Hepatocyte (in vitro differentiated cells): Measurements from ENCODE around the gene PLCXD3. TPM values are rescaled to one million over a fixed set of nuclear protein-coding genes. Genes with fewer than 3 reads are reported as not detected.

Experiments used
- DNase-seq: peaks from one replicate; pipeline ENCODE4 v3.0.0-alpha.2; 2016; ENCODE audit warnings: low spot score
- H2AFZ ChIP-seq: fragments of 200-600 bp; sonication (generic); 2 replicates; pipeline ENCODE4 v1.6.0; 2016; ENCODE audit warnings: antibody characterized with exemption, mild to moderate bottlenecking
- H3K27ac ChIP-seq: fragments of 200-600 bp; sonication (generic); 2 replicates; pipeline ENCODE4 v1.5.1; 2016; ENCODE audit warnings: mild to moderate bottlenecking
- H3K27me3 ChIP-seq: fragments of 200-600 bp; sonication (generic); 2 replicates; pipeline ENCODE4 v1.6.1; 2016
- H3K36me3 ChIP-seq: fragments of 200-600 bp; sonication (generic); replicated peaks from 2 replicates; pipeline ENCODE4 v1.5.1; 2016; ENCODE audit warnings: low read depth; ENCODE audit not compliant: insufficient read depth
- H3K4me1 ChIP-seq: fragments of 200-600 bp; sonication (generic); 2 replicates; pipeline ENCODE4 v1.5.1; 2016; ENCODE audit warnings: mild to moderate bottlenecking, moderate library complexity; ENCODE audit not compliant: insufficient read depth
- H3K4me2 ChIP-seq: fragments of 200-600 bp; sonication (generic); 2 replicates; pipeline ENCODE4 v1.6.0; 2016
- H3K4me3 ChIP-seq: fragments of 200-600 bp; sonication (generic); 2 replicates; pipeline ENCODE4 v1.5.1; 2016; ENCODE audit warnings: mild to moderate bottlenecking
- H3K79me2 ChIP-seq: fragments of 200-600 bp; sonication (generic); 2 replicates; pipeline ENCODE4 v1.6.0; 2017; ENCODE audit warnings: mild to moderate bottlenecking
- H3K9me2 ChIP-seq: fragments of 200-600 bp; sonication (generic); replicated peaks from 2 replicates; pipeline ENCODE4 v1.6.0; 2017; ENCODE audit warnings: mild to moderate bottlenecking; ENCODE audit not compliant: insufficient read depth
- H3K9me3 ChIP-seq: fragments of 200-600 bp; sonication (generic); 2 replicates; pipeline ENCODE4 v1.5.1; 2016; ENCODE audit warnings: low read depth, mild to moderate bottlenecking
- H4K20me1 ChIP-seq: fragments of 200-600 bp; sonication (generic); 2 replicates; pipeline ENCODE4 v1.6.0; 2016; ENCODE audit warnings: mild to moderate bottlenecking; ENCODE audit not compliant: insufficient read depth, poor library complexity, severe bottlenecking
- EZH2 ChIP-seq: fragments of 200-600 bp; sonication (generic); IDR thresholded peaks from 2 replicates; pipeline ENCODE4 v1.6.1; 2016; ENCODE audit warnings: antibody characterized with exemption, mild to moderate bottlenecking, borderline replicate concordance
- EZH2phosphoT487 ChIP-seq: fragments of 200-600 bp; sonication (generic); IDR thresholded peaks from one replicate; pipeline ENCODE4 v1.6.1; 2018; ENCODE audit warnings: antibody characterized with exemption, mild to moderate bottlenecking, low read depth, moderate library complexity; ENCODE audit not compliant: unreplicated experiment, severe bottlenecking
- WGBS: methylation state at CpG from one replicate; pipeline ENCODE4 v1.1.6; 2016; ENCODE audit warnings: low lambda C conversion rate; ENCODE audit errors: missing lambda C conversion rate; 5-methylcytosine and 5-hydroxymethylcytosine counted together
- polyA plus RNA-seq: library from polyadenylated mRNA; unstranded; fragments of >200 nt; fragmentation: Nextera tagmentation; extraction: Ambion mirVana; gene quantifications from 2 replicates; pipeline ENCODE4 v1.2.1, GENCODE V29; 2016
- total RNA-seq: library from RNA; depleted of rRNA; stranded (reverse); fragments of >200 nt; gene quantifications from 2 replicates; pipeline ENCODE4 v1.2.3, GENCODE V29; 2014
- TF ChIP-seq, protein P1 (sequence below): fragments of 200-600 bp; sonication (generic); IDR thresholded peaks from 2 replicates; pipeline ENCODE4 v1.5.1; 2016; ENCODE audit warnings: antibody characterized with exemption, mild to moderate bottlenecking; ENCODE audit not compliant: poor library complexity

Gene PLCXD3
- total and polyA plus RNA-seq, 2 experiments from 2014 or later = 0.47 to 2.2 TPM

DNA sequence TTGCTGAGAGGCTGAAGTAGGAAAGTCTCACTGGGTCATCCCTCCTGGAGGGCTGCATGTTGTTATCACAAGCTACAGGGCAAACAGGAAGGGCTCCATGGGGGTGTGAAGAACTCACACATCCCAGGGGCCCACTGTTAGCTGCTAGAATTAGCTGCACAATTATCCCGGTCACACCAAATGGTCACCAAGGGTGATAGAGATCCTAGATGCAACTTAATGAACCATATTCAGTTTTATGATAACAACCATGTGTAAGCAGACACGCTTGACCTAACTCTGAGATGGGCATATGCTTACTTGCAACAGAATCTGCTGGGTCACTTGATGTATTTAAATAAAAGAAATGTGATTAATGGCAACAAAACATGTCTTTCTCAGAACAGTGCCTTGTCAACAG, 153.6 kb downstream of the PLCXD3 start:
- DNase-seq = no peak
- Histone ChIP-seq H3K4me1 (no peaks in the 10 kb centered on the region), H3K79me2 (no peaks in the 10 kb centered on the region), H3K27me3 (no peaks in the 10 kb centered on the region), H3K9me2 (no peaks in the 10 kb centered on the region), H3K4me2 (no peak overlapping the region), H3K9me3 (no peaks in the 10 kb centered on the region), H4K20me1 (no peaks in the 10 kb centered on the region), H3K4me3 (no peak overlapping the region), H3K27ac (no peak overlapping the region), H3K36me3 (no peaks in the 10 kb centered on the region), H2AFZ (no peak overlapping the region)
- 76% methylated on average over 2 of the region's 2 CpGs for WGBS
- no peak for TF ChIP-seq EZH2
- no peak for TF ChIP-seq EZH2phosphoT487
- TF ChIP-seq, protein P1, sequence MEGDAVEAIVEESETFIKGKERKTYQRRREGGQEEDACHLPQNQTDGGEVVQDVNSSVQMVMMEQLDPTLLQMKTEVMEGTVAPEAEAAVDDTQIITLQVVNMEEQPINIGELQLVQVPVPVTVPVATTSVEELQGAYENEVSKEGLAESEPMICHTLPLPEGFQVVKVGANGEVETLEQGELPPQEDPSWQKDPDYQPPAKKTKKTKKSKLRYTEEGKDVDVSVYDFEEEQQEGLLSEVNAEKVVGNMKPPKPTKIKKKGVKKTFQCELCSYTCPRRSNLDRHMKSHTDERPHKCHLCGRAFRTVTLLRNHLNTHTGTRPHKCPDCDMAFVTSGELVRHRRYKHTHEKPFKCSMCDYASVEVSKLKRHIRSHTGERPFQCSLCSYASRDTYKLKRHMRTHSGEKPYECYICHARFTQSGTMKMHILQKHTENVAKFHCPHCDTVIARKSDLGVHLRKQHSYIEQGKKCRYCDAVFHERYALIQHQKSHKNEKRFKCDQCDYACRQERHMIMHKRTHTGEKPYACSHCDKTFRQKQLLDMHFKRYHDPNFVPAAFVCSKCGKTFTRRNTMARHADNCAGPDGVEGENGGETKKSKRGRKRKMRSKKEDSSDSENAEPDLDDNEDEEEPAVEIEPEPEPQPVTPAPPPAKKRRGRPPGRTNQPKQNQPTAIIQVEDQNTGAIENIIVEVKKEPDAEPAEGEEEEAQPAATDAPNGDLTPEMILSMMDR = no peak

- Histone ChIP-seq H3K9me2 (no peaks in the 10 kb centered on the region), H2AFZ (no peak overlapping the region), H3K27ac (no peak overlapping the region), H3K9me3 (no peaks in the 10 kb centered on the region), H3K4me3 (no peak overlapping the region), H3K4me2 (no peak overlapping the region), H3K36me3 (no peaks in the 10 kb centered on the region), H3K79me2 (no peaks in the 10 kb centered on the region), H3K27me3 (no peaks in the 10 kb centered on the region), H4K20me1 (no peaks in the 10 kb centered on the region), H3K4me1 (no peaks in the 10 kb centered on the region)
- no peak for TF ChIP-seq EZH2
- no peak for TF ChIP-seq EZH2phosphoT487
- TF ChIP-seq, protein P1 = no peak
- DNase-seq = no peak
- 78% methylated on average over 4 of the region's 4 CpGs for WGBS
Observed at GRCh38 chr5:41349846-41350245, 160.6 kb downstream of the PLCXD3 start.

- Histone ChIP-seq H3K9me2 (no peaks in the 10 kb centered on the region), H3K4me3 (no peak overlapping the region), H3K36me3 (no peaks in the 10 kb centered on the region), H3K79me2 (no peaks in the 10 kb centered on the region), H2AFZ (no peak overlapping the region), H3K27me3 (no peaks in the 10 kb centered on the region), H3K27ac (no peak overlapping the region), H3K9me3 (no peaks in the 10 kb centered on the region), H3K4me1 (no peaks in the 10 kb centered on the region), H3K4me2 (no peak overlapping the region), H4K20me1 (no peaks in the 10 kb centered on the region)
- no peak for DNase-seq
- 82% methylated on average over 1 of the region's 1 CpG for WGBS
- TF ChIP-seq EZH2 (no peak), EZH2phosphoT487 (no peak)
- TF ChIP-seq, protein P1 = no peak
Observed at GRCh38 chr5:41347569-41347968, 162.8 kb downstream of the PLCXD3 start.

- 59% methylated on average over 5 of the region's 5 CpGs for WGBS
Observed at GRCh38 chr5:41346609-41347008, 163.8 kb downstream of the PLCXD3 start.

More at GRCh38 chr5:41346609-41347008, 163.8 kb downstream of the PLCXD3 start:
- no peak overlapping the region for H3K27ac ChIP-seq
- no peaks in the 10 kb centered on the region for H3K27me3 ChIP-seq
- no peak overlapping the region for H3K4me2 ChIP-seq
- no peak for DNase-seq
- no peak for TF ChIP-seq EZH2
- TF ChIP-seq, protein P1 = no peak
- no peaks in the 10 kb centered on the region for H3K9me3 ChIP-seq
- H3K4me3 ChIP-seq = no peak overlapping the region
- H3K36me3 ChIP-seq = no peaks in the 10 kb centered on the region
- H3K79me2 ChIP-seq = no peaks in the 10 kb centered on the region
- H4K20me1 ChIP-seq = no peaks in the 10 kb centered on the region
- no peak overlapping the region for H2AFZ ChIP-seq
- no peaks in the 10 kb centered on the region for H3K4me1 ChIP-seq
- H3K9me2 ChIP-seq = no peaks in the 10 kb centered on the region
